NCI-H128 (cell line): ENCODE data around the gene WEE2.
"Not testable (repeated sequence)": the region's sequence is repeated elsewhere in the genome, so short reads cannot be mapped to it uniquely, and the experiment has no call there.

Experiments
- DNase-seq: peaks from one replicate; lab custom pipeline; 2025; ENCODE audit not compliant: unreplicated experiment; lab: John Stamatoyannopoulos, UW

Gene WEE2

DNA sequence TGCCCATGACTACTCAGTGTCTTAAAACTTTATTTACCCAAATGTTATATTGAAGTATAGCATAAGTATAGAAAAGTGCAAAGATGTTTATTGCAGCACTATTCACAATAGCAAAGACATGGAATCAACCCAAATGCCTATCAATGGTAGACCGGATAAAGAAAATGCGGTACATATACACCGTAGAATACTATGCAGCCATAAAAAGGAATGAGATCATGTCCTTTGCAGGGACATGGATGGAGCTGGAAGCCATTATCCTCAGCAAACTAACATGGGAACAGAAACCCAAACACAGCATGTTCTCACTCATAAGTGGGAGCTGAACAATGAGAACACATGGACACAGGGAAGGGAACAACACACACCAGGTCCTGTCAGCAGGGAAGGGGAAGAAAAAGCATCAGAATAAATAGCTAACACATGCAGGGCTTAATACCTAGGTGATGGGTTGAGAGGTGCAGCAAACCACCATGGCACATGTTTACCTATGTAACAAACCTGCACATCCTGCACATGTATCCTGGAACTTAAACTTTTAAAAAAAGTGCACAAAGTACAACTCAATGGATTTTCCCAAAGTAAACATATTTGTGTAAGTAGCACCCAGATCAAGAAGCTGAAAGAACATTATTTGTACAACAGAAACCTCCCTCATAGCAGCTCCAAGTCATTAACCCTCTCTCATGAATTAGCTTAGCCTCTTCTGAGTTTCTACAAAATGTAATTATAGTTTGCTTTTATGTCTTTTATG lies 18.9 kb upstream of the WEE2 start:
- DNase-seq, result not testable (repeated sequence)

GRCh38 chr7:141691540-141691939 lies 16.6 kb upstream of the WEE2 start:
- no peak for DNase-seq

GRCh38 chr7:141691961-141692360 lies 16.2 kb upstream of the WEE2 start:
- no peak for DNase-seq

- no peak for DNase-seq
These were observed 15.1 kb upstream of the WEE2 start for GRCh38 chr7:141693082-141693481.

DNA sequence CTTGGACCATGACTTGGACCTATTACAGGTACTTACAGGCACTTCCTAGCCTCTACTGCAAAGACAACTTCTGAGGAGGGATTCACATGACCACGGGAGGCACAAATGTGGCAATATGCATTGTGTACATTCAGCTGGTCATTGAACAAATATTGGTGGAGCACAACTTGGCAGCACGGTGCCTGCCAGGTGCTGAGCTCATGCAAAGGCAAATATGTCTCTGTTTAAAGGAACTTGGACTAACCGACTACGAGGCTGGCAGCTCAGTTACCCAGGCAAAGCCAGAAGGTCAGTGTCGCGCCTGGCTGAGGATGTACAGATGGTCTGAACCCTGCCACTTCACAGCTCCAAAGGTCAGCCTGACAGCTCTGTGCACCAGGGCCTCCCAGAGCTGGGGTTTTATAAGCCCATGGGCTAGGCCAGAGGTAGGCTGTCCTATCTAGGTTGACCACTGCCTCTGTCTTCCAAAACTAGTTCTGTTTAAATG lies 12.3 kb upstream of the WEE2 start:
- no peak for DNase-seq

GRCh38 chr7:141696348-141696747 lies 11.8 kb upstream of the WEE2 start:
- DNase-seq, result no peak

- DNase-seq, result no peak
These were observed 10.8 kb upstream of the WEE2 start for GRCh38 chr7:141697211-141697871.

DNA sequence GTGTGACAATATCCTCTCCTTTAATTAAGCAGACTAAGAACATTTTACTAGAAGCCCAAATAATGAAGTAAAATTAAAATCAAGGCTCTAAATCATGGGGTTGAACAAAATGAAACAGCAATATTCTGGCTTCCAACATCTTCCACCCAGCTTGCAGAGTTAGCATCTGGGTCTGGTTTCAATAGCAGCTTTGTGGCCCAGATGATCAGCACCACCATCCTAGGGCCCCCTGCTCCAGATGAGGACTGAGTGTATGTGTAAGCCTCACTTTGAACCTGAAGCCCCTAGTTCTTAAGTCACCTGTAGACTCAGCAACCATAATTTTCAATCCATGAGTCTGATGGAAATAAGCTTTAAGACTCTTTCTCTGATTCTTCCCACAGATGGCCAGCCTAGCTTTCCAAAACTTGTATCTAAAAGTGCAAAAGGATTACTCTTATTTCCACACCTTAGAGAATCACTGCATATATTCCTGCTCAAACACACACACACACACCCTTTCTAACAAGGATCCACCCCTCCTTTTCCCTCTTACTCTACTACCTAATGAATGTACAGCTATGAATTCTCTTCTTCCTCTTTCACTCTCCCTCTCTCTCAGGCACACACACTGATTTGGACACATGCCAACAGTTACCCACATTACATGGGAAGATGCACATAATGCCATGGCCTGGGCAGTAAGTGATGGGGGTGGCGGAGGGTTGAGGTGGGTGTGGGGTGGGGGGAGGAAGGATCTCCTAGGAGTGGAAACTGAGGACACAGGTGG lies 9.7 kb upstream of the WEE2 start:
- no peak for DNase-seq

DNA sequence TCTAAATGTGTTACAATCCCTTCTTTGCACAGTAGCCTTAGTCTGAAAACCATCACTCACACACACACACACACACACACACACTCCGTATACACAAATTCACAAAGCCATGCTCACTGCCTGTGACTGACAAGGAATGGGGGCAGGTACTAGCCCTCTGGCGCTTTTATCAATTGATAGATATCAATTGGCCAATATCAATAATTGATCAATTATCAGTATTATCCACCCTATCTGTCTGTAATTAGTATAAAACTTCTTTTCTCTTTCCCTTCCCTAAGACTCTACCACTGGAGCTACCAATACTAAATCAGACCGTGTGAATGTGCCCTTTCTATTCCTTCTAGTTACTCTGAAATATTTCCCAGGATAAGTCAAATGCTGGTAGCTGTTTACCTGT lies 8.3 kb upstream of the WEE2 start:
- no peak for DNase-seq

GRCh38 chr7:141700296-141700847 lies 7.8 kb upstream of the WEE2 start:
- DNase-seq, result no peak

- no peak for DNase-seq
These were observed 7.2 kb upstream of the WEE2 start for GRCh38 chr7:141700848-141701371.

GRCh38 chr7:141701489-141702046 lies 6.6 kb upstream of the WEE2 start:
- no peak for DNase-seq

DNA sequence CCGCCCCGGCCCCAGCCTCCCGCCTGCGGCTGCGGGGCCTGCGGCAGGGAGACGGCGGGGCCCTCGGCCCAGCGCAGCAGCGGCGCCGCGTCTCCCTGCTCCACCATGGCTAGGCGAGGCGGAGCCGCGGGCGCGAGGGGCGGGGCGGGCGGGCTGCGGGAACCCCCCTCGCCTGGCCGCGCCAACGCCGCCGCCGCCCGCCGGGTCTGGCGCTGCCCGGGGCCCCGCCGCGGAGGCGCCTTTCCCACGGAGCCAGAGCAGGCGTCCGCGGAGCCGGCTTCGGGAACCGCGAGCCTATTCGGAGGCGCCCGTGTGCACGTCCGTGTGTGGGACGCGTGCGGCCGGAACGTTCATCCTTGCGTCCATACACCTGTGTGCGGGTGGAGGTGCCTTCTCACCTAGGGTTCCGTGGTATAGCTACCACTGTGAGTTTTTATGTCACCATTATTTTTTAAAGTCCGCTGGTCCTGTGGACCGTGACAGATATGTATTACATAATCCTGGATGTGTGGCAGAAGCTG lies 6.0 kb upstream of the WEE2 start, which contains the start of gene DENND11:
Gene DENND11, minus strand, starts transcription at position 120 of the 521 bp plus-strand sequence. Its CDS starts 13 bp downstream, at position 107.
- peak; percentile 27 for DNase-seq

DNA sequence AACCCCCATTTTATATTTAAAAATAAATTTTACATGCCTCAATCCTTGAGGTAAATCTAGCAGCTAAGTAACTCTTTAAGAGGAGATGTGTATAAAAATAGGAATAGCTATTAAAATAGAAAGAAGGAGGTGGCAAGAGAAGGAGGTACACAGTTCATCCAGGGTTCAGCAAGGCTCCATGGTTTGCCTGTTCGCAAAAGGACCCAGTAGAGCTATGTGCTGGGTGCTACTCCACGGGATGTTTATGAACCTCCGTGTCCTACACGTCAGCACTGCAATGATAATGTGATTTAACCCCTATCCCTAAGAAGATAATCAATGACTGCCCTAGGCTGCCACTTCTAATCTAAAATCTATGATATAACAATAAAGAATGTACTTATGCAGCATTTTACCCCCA lies 5.3 kb upstream of the WEE2 start:
- DNase-seq, result no peak

DNA sequence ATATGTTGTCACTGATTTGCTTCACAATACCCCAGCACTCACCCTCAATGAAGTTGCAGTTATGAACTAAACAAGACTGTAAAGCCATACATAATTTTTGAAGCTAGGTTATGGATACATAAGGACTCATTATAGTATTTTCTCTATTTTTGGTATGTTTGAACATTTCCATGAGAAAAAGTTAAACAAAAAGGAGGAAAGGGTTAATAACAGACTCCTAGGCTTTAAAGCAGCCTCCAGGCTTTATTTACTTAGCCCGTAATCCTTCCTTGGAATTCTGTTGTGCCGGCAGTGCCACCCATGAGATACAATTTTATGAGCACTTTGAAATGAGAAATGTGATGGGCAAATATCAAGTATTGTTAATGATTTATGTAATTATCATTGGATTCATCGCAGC lies 4.0 kb upstream of the WEE2 start:
- no peak for DNase-seq

DNA sequence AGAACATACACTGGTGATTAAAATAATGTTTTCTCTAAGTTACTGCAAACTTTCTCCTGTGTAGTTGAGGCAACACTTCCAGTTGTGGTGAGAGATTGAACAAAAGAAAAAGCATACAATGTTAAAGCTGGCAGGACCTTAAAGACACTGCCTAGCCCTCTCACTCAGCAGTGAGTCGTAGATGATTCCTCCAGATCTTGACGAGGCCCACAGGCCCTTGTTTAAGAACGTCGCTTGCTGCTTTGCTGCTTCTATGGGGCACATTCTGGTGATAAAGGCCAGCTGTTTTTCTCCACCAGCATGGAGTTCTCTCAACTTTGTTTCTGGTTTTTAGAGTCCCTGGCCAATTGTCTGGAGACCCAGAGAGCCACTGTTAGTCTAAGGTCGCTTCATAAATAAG lies 3.4 kb upstream of the WEE2 start:
- no peak for DNase-seq

DNA sequence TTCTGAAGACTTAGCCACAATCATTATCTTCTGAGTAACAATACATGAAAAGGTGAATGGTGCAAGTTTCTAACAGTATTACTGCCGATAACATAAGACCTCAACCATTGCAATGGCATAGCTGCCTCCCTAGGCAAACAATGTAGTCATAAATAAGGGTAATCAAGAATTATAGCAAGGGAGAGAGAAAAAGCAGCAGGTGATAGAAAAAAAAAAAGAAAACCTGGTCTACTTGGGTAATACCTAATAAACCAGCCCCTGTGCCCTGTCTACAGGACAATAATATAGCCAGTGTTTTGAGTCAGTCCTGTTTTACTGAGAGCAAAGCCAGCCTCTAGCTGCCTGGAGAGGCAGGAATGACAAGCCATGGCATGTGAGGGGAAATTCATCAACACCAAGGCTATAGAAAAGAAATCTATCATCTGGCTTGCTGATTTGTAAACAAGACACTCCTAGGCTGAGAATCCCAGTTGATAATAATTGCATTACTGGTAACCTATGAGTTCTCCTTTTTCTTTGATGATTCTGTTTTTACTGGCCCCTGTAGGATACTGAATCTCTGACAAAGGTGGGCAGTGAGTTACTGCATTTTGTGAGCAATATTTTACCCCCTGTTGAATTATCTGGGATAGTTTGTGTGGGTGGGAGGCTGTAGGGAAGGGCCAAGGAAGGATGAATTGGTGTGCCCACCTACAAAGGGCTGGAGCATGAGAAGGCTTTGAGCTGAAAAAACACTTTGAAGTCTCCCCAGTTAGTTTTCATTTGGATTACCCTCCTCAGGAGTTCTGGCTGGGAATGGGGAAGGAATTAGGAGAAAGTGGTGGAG lies 1.7 kb upstream of the WEE2 start:
- DNase-seq, result no peak

DNA sequence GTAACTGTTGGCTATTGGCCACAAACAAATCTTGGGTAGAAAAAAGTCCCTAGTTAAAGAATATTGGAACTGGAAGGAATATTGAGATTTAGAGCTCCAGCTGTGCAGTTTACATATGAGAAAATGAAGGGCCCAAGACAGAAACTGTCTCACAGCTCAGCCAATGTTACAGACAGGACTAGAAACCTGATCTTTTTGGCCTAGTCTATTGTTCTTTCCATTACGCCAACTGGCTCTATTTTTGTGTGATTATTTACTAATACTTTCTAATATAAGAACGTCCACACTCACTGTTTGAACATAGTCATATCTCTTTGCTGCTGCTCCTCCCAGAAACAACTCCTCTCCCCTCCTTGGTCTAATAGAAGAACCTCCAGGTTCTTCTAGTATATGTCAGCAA lies 1.2 kb downstream of the WEE2 start:
- no peak for DNase-seq

- DNase-seq, result no peak
These were observed 1.6 kb downstream of the WEE2 start for GRCh38 chr7:141709749-141710148.

DNA sequence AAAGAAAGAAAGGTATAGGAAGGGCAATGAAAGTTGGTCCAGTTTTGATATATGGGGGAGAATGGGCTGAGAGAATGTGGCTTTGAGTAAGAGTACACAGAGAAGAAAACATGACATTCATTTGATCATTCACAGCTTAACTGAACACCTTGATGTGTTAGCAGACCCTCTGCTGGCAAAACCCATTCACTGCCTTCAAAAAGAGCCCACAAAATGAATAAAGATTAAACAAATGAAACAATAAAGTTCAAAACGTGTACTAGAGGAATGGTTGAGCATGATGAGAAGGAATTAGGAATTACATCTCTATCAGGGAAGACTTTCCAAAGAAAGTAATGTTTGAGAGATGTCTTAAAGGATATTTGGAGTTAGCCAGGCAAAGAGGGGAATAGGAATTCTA lies 2.1 kb downstream of the WEE2 start:
- DNase-seq, result no peak
